Measurements from ENCODE around the gene TNP2.
A peak's percentile ranks its signal among the peaks of the same experiment; 100 is the strongest.
"Not testable (repeated sequence)": the region's sequence is repeated elsewhere in the genome, so short reads cannot be mapped to it uniquely, and the experiment has no call there.

The TNP2 gene

DNA sequence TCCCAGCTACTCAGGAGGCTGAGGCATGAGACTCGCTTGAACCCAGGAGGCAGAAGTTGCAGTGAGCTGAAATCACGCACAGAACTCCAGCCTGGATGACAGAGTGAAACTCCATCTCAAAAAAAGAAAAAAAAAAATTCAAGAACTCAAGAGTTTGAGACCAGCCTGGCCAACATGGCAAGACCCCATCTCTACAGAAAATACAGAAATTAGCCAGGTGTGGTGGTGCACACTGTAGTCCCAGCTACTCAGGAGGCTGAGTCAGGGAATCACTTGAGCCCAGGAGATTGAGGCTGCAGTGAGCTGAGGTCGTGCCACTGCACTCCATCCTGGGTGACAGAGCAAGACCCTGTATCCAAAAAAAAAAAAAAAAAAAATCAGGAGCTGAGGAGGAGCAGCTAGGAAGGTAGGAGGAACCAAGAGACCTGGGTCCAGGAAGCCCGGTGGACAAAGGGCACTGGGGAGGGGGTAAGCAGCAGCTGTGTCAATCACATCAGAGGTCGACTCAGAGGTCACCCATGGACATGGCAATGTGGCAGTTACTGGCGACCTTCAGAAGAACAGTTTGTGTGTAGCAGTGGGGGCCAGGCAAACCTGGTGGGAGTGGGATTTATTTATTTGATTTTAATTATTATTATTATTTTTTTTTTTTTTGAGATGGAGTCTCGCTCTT is 23.1 kb upstream of the TNP2 start:
- TF ChIP-seq, protein P1, sequence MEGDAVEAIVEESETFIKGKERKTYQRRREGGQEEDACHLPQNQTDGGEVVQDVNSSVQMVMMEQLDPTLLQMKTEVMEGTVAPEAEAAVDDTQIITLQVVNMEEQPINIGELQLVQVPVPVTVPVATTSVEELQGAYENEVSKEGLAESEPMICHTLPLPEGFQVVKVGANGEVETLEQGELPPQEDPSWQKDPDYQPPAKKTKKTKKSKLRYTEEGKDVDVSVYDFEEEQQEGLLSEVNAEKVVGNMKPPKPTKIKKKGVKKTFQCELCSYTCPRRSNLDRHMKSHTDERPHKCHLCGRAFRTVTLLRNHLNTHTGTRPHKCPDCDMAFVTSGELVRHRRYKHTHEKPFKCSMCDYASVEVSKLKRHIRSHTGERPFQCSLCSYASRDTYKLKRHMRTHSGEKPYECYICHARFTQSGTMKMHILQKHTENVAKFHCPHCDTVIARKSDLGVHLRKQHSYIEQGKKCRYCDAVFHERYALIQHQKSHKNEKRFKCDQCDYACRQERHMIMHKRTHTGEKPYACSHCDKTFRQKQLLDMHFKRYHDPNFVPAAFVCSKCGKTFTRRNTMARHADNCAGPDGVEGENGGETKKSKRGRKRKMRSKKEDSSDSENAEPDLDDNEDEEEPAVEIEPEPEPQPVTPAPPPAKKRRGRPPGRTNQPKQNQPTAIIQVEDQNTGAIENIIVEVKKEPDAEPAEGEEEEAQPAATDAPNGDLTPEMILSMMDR (conservative IDR thresholded peaks at IDR 0.05; ENCODE audit: low read depth, low read length) = no peak
- DNase-seq (ENCODE audit: low read depth) = no peak

DNA sequence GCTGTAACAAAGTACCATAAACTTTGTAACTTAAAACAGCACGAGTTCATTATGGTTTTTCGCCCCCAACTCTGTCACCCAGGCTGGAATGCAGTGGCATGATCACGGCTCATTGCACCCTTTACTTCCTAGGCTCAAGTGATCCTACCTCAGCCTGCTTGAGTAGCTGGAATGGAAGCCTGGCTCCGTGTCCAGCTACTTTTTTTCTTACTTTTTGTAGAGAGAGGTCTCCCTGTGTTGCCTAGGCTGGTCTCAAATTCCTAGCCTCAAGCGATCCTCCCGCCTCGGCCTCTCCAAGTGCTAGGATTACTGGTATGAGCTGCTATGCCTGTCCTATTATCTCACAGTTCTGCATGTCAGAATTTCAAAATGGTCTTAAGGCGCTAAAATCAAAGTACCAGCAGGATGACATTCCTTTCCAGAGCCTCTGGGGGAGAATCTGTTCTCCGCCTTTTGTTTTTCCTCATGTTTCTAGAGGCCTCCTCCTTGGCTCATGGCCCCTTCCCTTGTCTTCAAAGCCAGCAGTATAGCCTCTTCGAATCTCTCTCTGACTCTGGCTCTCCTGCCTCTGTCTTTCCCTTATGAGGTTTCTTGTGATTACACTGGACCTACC is 22.1 kb upstream of the TNP2 start:
- TF ChIP-seq, protein P1 (conservative IDR thresholded peaks at IDR 0.05; ENCODE audit: low read depth, low read length) = no peak
- DNase-seq (ENCODE audit: low read depth) = no peak
- no peak overlapping the region for H3K4me3 ChIP-seq (ENCODE audit: low read length)

More for the DNA sequence above, 23.1 kb upstream of the TNP2 start:
- no peak overlapping the region for H3K4me3 ChIP-seq (ENCODE audit: low read length)

DNA sequence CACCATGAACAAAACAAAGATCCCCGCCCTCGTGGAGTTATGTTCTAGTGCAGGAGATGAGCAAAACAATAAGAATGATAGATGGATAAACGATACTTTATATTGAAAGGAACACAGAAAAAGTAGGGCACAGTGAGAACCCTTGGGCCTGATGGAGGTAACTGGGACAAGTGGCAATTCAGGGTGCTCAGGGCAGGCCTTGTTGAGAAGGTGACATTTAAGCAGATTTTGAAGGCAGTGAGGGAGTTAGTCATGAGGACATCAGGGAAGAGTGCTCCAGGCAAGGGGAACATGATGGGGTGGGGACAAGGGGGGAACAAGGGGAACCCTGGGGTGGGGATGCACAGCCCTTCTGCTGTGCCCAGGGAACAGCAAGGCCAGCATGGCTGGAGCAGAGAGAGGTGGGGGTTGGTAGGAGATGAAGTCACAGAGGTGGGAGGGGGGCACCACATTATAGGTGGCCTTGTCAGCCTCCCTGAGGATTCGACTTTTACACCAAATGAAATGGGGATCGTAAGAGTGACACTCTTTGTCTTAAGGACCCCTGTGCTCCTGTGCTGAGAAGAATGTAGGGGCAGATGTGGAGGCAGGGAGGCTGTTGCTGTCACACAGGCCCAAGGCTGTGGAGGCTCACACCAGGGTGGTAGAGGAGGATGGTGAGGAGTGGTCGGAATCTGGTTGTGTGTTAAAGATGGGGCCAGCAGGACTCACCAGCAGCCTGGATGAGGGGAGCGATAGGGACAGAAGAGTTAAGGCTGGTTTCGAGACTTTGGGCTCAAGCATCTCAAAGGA is 21.2 kb upstream of the TNP2 start:
- H3K4me3 ChIP-seq (ENCODE audit: low read length) = no peak overlapping the region
- no peak for DNase-seq (ENCODE audit: low read depth)
- TF ChIP-seq, protein P1 (conservative IDR thresholded peaks at IDR 0.05; ENCODE audit: low read depth, low read length) = no peak

DNA sequence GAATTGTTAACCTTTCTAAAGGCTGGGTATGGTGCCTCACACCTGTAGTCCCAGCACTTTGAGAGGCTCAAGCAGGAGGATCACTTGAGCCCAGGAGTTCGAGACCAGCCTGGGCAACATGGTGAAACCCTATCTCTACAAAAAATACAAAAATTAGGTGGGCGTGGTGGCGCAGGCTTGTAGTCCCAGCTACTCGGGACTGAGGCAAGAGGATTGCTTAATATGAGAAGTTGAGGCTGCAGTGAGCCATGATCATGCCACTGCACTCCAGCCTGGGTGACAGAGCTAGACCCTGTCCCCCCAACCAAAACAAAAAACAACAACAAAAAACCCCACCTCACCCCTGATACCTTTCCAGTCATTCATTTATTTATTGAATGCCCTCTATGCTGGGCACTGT is 20.6 kb upstream of the TNP2 start:
- DNase-seq (ENCODE audit: low read depth); H3K4me3 ChIP-seq (ENCODE audit: low read length): not testable (repeated sequence)

DNA sequence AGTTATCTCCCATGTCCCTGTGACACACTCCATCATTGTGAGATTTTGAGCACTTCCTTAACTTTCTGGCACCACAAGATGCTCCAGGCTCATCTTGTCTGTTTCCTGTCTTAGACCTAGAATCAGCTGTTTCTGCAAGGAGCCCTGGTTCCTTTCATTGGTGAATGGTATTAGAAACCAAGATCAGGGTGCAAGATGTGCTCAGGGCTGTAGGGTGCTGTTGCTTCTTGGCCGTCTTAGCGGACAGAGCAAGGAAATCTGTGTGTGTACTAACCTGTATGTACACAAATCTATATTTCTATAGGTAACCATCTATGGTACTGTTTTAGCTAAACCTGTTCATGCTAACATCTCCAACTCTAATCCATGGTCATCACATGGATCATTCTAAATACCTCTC is 20.1 kb upstream of the TNP2 start:
- H3K4me3 ChIP-seq (ENCODE audit: low read length) = no peak overlapping the region
- no peak for DNase-seq (ENCODE audit: low read depth)
- TF ChIP-seq, protein P1 (conservative IDR thresholded peaks at IDR 0.05; ENCODE audit: low read depth, low read length) = no peak

DNA sequence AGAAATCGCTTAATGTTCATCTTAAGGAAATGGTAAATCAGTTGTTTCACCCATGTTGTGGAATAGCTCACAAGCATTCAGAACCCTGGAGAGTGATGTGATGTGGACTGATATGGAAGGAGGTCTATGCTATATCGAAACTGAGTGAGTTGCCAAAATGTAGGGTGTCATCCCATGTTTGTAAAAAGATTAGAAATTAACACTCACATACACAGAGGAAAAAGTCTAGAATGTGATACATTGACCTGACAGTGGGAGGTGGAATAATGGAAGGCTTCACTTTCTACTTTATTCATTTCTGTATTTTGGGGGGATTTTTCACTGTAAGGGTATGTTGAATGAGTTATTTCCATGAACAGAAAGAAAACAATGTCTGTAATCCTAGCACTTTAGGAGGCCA is 16.7 kb upstream of the TNP2 start:
- TF ChIP-seq, protein P1 (conservative IDR thresholded peaks at IDR 0.05; ENCODE audit: low read depth, low read length) = no peak
- H3K4me3 ChIP-seq (ENCODE audit: low read length) = no peak overlapping the region
- no peak for DNase-seq (ENCODE audit: low read depth)

DNA sequence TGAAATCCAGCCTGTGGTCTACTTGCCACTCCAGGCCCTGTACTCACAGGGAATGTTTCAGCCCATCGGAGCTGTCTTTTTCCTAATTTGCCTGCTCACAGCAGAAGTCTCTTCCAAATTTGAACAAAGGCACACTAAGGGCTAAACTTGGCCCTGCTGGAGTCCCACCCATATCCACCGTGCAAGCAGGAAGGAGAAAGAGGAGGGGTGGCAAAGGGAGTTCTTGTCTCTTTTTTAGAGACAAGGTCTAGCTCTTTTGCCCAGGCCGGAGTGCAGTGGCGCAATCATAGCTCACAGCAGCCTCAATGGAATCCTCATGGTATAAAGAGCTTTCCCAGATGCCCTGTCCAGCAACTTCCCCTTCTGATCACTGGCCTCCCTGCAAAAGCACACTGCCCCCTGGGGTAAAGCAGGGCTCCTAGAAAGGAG is 14.7 kb upstream of the TNP2 start:
- DNase-seq (ENCODE audit: low read depth) = no peak
- H3K4me3 ChIP-seq (ENCODE audit: low read length) = no peak overlapping the region
- TF ChIP-seq, protein P1 (conservative IDR thresholded peaks at IDR 0.05; ENCODE audit: low read depth, low read length) = peak; percentile 6

All from retinal pigment epithelial cell (primary cell).